GM18502 (cell line): Measurements from ENCODE around the gene GBF1.

Source experiments
- ATAC-seq: cut with Tn5 transposase; IDR thresholded peaks from one replicate; pipeline ENCODE4 v1.9.1; 2021; ENCODE audit warnings: mild to moderate bottlenecking; ENCODE audit not compliant: unreplicated experiment, poor library complexity

Gene GBF1

DNA sequence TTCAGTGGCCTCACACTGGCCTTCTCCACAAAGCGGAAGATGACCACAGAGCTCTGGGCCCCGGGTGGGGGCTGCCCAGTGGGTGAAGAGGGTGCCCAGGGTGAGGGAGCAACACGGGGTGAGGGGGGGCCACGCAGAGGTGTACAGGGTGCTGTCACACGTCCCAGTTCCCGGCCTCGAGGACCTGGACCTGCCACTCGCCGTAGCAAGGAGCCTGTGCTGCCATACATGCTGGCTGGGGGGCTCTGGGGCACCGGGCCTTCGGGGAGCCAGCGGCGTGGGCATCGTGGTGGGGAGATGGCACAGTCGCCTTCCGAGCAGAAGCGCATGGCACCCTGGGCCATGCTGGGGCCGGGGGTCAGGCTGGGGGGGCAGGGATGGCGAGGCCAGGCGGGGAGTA lies 171.4 kb downstream of the GBF1 start:
- no peak for ATAC-seq

- ATAC-seq, result no peak
Measured at GRCh38 chr10:102418622-102419268, 173.4 kb downstream of the GBF1 start, which contains the start of gene PSD. TSS of gene PSD (minus strand) at chr10:102418785. CDS start at chr10:102417038, 1,747 bp downstream.

- ATAC-seq, result no peak
Measured at GRCh38 chr10:102419269-102420180, 174.2 kb downstream of the GBF1 start.

- ATAC-seq, result no peak
Measured at GRCh38 chr10:102420181-102420713, 174.9 kb downstream of the GBF1 start.

- ATAC-seq, result peak; percentile 67
Measured at GRCh38 chr10:102420714-102421506, 175.6 kb downstream of the GBF1 start, which contains the start of gene FBXL15. TSS of gene FBXL15 (plus strand) at chr10:102420836. CDS start at chr10:102421130, 294 bp downstream.

GRCh38 chr10:102421507-102421756 lies 176.1 kb downstream of the GBF1 start:
- no peak for ATAC-seq

- peak; percentile 1 for ATAC-seq
Measured at GRCh38 chr10:102421757-102422512, 176.6 kb downstream of the GBF1 start.

DNA sequence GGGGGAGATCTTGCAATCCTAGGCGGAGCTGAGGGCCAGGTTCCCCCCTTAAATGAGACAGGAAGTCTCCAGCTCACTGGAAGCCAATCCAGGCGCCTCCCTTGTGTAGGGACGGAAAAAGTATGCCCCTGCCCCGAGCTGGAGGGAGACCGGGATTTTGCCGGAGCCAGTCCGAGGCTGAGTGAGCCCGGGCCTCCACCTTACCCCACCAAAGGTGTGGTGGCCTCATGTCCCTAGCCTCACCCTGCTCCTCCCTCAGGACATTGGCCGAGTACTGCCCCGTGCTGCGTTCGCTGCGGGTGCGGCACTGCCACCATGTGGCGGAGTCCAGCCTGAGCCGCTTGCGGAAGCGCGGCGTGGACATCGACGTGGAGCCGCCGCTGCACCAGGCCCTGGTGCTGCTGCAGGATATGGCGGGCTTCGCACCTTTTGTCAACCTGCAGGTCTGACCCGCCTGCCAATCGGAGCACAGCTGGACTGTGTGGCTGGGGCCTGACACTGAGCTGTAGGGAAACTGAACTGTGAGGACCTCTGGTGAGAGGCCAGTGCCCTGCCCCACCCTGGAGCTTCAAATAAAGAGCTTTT lies 177.3 kb downstream of the GBF1 start:
- ATAC-seq, result no peak

DNA sequence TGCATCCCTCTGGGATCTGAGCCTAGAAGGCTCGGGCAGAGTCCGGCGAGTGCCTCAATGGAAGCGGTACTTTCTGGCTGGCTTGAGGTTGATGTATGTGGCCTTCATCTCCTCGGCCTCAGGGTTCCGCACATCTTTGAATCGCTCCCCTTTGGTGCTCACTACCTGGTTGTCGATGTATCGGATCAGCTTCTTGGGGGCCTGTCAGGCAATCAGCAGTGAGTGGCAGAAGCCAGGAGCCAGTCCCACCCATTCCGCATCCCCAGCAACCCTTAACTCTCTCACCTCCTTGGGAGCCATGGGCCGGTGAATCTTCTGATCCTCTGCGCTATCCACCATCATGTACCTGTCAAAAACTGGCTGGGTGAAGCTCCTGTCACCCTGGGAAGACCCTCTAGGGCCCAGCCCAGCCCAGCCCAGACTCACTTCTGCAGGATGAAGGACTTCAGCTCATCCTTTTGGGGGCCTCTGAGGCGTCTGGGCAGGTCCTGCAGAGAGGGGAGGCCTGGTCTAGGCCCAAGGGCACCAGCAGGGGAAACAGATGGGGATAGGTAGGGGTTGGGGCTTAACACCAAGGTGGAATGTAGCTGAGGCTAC lies 178.1 kb downstream of the GBF1 start:
- ATAC-seq, result no peak

DNA sequence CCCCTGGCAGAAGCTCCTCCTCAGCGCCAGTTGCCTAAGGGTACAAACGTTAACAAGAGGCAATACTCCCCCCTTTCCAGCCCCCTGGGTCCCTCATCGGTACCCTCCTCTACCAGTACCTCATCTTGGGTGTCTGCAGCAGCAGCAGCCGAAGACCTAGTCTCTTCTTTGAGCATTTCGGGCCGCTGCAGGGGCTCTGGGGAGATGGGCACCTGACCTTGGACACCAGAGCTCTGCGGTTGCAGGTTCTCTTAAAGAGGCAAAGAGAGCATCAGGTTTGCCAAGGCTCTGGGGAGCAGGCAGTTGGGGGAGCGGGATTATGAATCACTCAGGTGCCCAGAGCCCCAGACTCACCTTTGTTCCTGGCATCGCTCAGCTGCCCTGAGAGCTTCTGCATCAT lies 178.8 kb downstream of the GBF1 start:
- ATAC-seq, result no peak

DNA sequence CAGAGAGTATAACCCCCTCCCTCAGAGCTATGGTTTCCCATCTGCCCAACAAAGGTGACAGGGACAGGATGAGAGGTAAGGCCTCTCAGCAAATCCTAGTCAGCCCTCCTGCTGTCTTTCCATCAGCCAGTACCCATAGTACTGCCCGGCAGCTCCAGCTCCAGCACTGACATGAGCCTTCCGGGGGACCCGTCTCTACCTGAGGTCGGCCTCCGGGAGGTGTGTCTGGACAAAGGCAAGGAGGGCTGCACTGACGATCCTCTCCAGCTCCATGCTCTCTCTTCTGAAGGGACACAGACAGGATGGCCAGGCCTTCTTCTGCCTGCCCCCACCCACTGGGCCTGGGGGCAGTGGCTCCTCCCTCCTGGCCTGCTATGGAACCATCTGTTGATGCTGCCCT lies 179.6 kb downstream of the GBF1 start:
- no peak for ATAC-seq

GRCh38 chr10:102425444-102425843 lies 180.1 kb downstream of the GBF1 start:
- no peak for ATAC-seq

- ATAC-seq, result no peak
Measured at GRCh38 chr10:102426803-102427287, 181.5 kb downstream of the GBF1 start.

DNA sequence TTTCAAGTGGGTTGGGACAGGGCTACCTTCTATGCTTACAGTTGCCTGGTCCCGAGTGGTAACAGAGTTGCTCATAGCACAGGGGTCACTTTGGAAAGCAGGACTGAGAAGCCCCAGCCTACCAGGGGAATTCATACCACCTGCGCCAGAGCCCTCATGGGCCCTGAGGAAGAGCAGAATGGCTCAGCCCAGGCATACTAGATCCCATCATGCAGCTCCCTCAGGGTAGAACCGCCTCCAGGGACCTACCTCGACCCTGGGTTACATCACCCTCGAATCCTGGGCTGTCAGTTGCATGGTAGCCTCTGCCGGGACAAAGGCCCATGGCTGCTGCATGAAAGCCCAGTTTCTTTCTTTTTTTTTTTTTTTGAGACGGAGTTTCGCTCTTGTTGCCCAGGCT lies 184.1 kb downstream of the GBF1 start:
- ATAC-seq, result no peak

DNA sequence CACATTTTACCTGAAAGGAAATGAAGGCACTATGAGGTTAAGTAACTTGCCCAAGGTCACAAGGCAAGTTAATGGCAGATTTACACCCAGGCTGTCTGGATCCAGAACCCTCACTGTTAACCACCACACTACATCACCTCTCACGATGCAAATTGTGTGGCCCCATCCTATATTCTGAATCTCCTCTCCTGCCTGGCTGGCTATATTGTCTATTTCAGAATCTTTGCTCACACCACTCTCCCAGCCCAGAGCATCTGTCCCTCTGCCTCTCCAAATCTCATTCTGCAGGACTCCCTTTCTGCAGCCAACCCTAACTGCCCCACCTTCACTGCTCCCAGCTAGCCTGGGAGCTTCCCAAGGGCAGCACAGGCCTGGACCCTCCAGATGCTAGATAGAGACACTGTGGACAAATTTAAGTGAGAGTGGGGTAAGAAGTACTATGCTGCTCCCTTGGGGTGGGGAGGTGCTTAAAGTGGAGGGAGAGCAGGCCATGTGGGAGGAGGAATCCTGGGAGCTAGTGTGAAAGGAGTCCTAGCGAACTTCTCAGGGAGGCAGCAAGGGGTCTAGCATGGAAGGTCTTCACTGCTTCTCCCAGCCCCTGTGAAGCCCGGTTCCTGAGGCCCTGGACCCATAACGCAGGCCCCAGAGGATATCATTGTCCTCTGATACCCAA lies 186.3 kb downstream of the GBF1 start:
- ATAC-seq, result no peak
